Measurements from ENCODE around the gene KSR2.

The KSR2 gene

DNA sequence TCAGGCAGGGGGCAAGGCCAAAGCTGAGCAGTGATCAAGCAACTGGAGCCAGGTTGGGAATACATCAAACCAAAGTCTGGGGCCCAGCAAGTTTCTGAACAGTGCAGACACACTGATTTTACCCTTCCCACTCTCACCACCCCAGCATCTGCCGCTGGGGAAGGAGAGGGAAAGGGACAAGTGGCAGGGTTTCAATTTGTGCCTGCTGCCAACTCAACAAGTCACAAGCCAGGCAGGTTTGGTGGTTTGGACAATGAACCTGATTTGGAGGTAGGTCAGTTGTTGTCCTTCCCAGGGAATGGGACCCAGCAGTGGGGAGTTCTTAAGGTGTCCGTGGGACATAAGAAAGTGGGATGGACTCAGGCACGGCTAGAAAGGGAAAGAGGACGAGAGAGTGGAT is 455.4 kb downstream of the KSR2 start:
- DNase-seq = no peak
- no peak overlapping the region for H3K27ac Mint-ChIP-seq
- no peaks in the 10 kb centered on the region for H3K36me3 Mint-ChIP-seq (ENCODE audit: low read depth)
- no peak overlapping the region for H3K4me3 Mint-ChIP-seq
- peaks cover 34% of the 10 kb centered on the region for H3K4me1 Mint-ChIP-seq
- no peaks in the 10 kb centered on the region for H3K9me3 Mint-ChIP-seq
- TF ChIP-seq, protein P1, sequence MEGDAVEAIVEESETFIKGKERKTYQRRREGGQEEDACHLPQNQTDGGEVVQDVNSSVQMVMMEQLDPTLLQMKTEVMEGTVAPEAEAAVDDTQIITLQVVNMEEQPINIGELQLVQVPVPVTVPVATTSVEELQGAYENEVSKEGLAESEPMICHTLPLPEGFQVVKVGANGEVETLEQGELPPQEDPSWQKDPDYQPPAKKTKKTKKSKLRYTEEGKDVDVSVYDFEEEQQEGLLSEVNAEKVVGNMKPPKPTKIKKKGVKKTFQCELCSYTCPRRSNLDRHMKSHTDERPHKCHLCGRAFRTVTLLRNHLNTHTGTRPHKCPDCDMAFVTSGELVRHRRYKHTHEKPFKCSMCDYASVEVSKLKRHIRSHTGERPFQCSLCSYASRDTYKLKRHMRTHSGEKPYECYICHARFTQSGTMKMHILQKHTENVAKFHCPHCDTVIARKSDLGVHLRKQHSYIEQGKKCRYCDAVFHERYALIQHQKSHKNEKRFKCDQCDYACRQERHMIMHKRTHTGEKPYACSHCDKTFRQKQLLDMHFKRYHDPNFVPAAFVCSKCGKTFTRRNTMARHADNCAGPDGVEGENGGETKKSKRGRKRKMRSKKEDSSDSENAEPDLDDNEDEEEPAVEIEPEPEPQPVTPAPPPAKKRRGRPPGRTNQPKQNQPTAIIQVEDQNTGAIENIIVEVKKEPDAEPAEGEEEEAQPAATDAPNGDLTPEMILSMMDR (IDR thresholded peaks at IDR 0.05) = no peak
- peaks cover 29% of the 10 kb centered on the region for H3K27me3 Mint-ChIP-seq (ENCODE audit: low read depth, poor library complexity)

- Mint-ChIP-seq H3K27me3 (ENCODE audit: low read depth, poor library complexity) (peaks cover 25% of the 10 kb centered on the region), H3K9me3 (peaks cover 8% of the 10 kb centered on the region), H3K4me3 (no peak overlapping the region), H3K36me3 (ENCODE audit: low read depth) (no peaks in the 10 kb centered on the region), H3K4me1 (peaks cover 29% of the 10 kb centered on the region), H3K27ac (no peak overlapping the region)
- TF ChIP-seq, protein P1 (IDR thresholded peaks at IDR 0.05) = no peak
- no peak for DNase-seq
Observed at GRCh38 chr12:117508468-117508867, 460.3 kb downstream of the KSR2 start.

GRCh38 chr12:117507548-117507947 is 461.2 kb downstream of the KSR2 start:
- H3K4me1 Mint-ChIP-seq = peaks cover 33% of the 10 kb centered on the region
- peaks cover 15% of the 10 kb centered on the region for H3K9me3 Mint-ChIP-seq
- no peak overlapping the region for H3K4me3 Mint-ChIP-seq
- DNase-seq = no peak
- no peaks in the 10 kb centered on the region for H3K36me3 Mint-ChIP-seq (ENCODE audit: low read depth)
- H3K27me3 Mint-ChIP-seq (ENCODE audit: low read depth, poor library complexity) = peaks cover 27% of the 10 kb centered on the region
- TF ChIP-seq, protein P1 (IDR thresholded peaks at IDR 0.05) = no peak
- no peak overlapping the region for H3K27ac Mint-ChIP-seq

DNA sequence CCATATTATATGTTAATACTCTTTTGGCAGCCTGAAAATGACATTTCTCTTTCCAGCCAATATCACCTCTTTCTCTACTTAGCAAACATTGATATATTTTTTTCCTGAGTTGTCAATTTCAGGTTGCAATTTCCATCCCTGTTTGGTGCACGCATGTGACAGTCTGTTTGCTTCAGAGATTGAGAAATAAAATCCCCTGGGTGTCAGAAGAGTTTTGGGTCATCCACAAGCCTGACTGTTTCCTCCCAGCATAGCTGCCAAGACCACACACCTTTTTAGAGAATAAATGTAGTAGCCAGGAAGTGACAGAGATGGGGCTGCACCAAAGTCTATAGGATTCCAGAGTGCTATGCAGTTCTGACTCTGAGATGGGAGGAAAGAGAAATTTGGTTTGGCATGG is 462.5 kb downstream of the KSR2 start:
- Mint-ChIP-seq H3K4me1 (peaks cover 32% of the 10 kb centered on the region), H3K27ac (no peak overlapping the region), H3K36me3 (ENCODE audit: low read depth) (no peaks in the 10 kb centered on the region), H3K27me3 (ENCODE audit: low read depth, poor library complexity) (peaks cover 25% of the 10 kb centered on the region), H3K4me3 (no peak overlapping the region), H3K9me3 (peaks cover 15% of the 10 kb centered on the region)
- no peak for DNase-seq
- TF ChIP-seq, protein P1 (IDR thresholded peaks at IDR 0.05) = no peak

- Mint-ChIP-seq H3K27me3 (ENCODE audit: low read depth, poor library complexity) (peaks cover 40% of the 10 kb centered on the region), H3K36me3 (ENCODE audit: low read depth) (no peaks in the 10 kb centered on the region), H3K27ac (no peak overlapping the region), H3K4me3 (no peak overlapping the region), H3K4me1 (peaks cover 43% of the 10 kb centered on the region), H3K9me3 (peaks cover 15% of the 10 kb centered on the region)
- no peak for DNase-seq
- TF ChIP-seq, protein P1 (IDR thresholded peaks at IDR 0.05) = no peak
Observed at GRCh38 chr12:117502633-117503032, 466.2 kb downstream of the KSR2 start.

GRCh38 chr12:117502233-117502632 is 466.6 kb downstream of the KSR2 start:
- no peaks in the 10 kb centered on the region for H3K36me3 Mint-ChIP-seq (ENCODE audit: low read depth)
- H3K9me3 Mint-ChIP-seq = peaks cover 15% of the 10 kb centered on the region
- H3K4me1 Mint-ChIP-seq = peaks cover 45% of the 10 kb centered on the region
- DNase-seq = no peak
- H3K4me3 Mint-ChIP-seq = no peak overlapping the region
- TF ChIP-seq, protein P1 (IDR thresholded peaks at IDR 0.05) = no peak
- H3K27ac Mint-ChIP-seq = no peak overlapping the region
- H3K27me3 Mint-ChIP-seq (ENCODE audit: low read depth, poor library complexity) = peaks cover 41% of the 10 kb centered on the region
